H1 (cell line): ENCODE data around the gene SLC25A28. TPM values are rescaled to one million over a fixed set of nuclear protein-coding genes. Genes with fewer than 3 reads are reported as not detected.

Experiments used
- CTCF ChIA-PET: fragments of 300-600 bp; sonication (Branson Sonifier 250); formaldehyde crosslinking; loops from one replicate; lab custom pipeline; 2021; ENCODE audit not compliant: partially characterized antibody; lab: Charles Lee
- POLR2A ChIA-PET: fragments of 300-600 bp; sonication (Branson Sonifier 250); formaldehyde crosslinking; loops from one replicate; lab custom pipeline; 2021; ENCODE audit warnings: inconsistent platforms; ENCODE audit not compliant: partially characterized antibody; lab: Charles Lee
- DNase-seq, 2 experiments: peaks; one replicate each; pipeline versions ENCODE4 v3.0.0 to v3.0.0-alpha.2; 2010 to 2022; ENCODE audit warnings: low spot score in 2 of 2, low read depth in 1 of 2, mixed read lengths in 1 of 2
- FAIRE-seq: peaks from 2 replicates; lab custom pipeline; 2011; peaks lifted over from hg19 to GRCh38; lab: Jason Lieb, UNC
- H2AFZ ChIP-seq: 2 replicates; pipeline ENCODE4 v1.8.1; 2012; ENCODE audit warnings: low read length, inconsistent platforms
- H2AK5ac ChIP-seq: 2 replicates; pipeline ENCODE4 v1.6.1; 2013; ENCODE audit warnings: low read depth, low read length
- H2BK120ac ChIP-seq: replicated peaks from 2 replicates; pipeline ENCODE3; 2013; ENCODE audit warnings: low read depth, low read length, inconsistent platforms
- H2BK12ac ChIP-seq: 2 replicates; pipeline ENCODE4 v1.6.1; 2013; ENCODE audit warnings: low read depth, low read length
- H2BK15ac ChIP-seq: 2 replicates; pipeline ENCODE4 v1.6.1; 2013; ENCODE audit warnings: low read length
- H2BK20ac ChIP-seq: 2 replicates; pipeline ENCODE4 v1.6.1; 2013; ENCODE audit warnings: low read length
- H2BK5ac ChIP-seq: 2 replicates; pipeline ENCODE4 v1.6.1; 2013; ENCODE audit warnings: low read depth, low read length
- H3K14ac ChIP-seq: 2 replicates; pipeline ENCODE4 v1.6.1; 2013; ENCODE audit warnings: inconsistent platforms; ENCODE audit not compliant: insufficient read length
- H3K18ac ChIP-seq: 2 replicates; pipeline ENCODE4 v1.6.1; 2013; ENCODE audit warnings: low read length; ENCODE audit errors: extremely low read depth
- H3K23ac ChIP-seq: 2 replicates; pipeline ENCODE4 v1.6.1; 2013; ENCODE audit warnings: inconsistent platforms; ENCODE audit not compliant: insufficient read length
- H3K23me2 ChIP-seq: 2 replicates; pipeline ENCODE4 v1.6.1; 2013; ENCODE audit warnings: low read depth, low read length
- H3K27ac ChIP-seq: 2 replicates; pipeline ENCODE4 v1.6.1; 2011; ENCODE audit warnings: low read depth, low read length, inconsistent platforms
- H3K27me3 ChIP-seq, 4 experiments: replicated peaks in 1 of 4; 1 replicate in 1 of 4; 2 replicates in 3 of 4; pipeline versions ENCODE4 v1.6.1 to v1.8.1; 2011 to 2013; ENCODE audit warnings: low read length in 3 of 4, mild to moderate bottlenecking in 3 of 4, inconsistent platforms in 2 of 4, mixed read lengths in 2 of 4, moderate library complexity in 1 of 4; ENCODE audit not compliant: control insufficient read depth in 3 of 4, insufficient read depth in 3 of 4; ENCODE audit errors: extremely low read depth in 1 of 4
- H3K36me3 ChIP-seq, 4 experiments: 2 replicates each; pipeline versions ENCODE4 v1.6.1 to v1.8.1; 2011 to 2013; ENCODE audit warnings: mild to moderate bottlenecking in 4 of 4, low read length in 3 of 4, moderate library complexity in 2 of 4, control low read depth in 1 of 4, inconsistent platforms in 1 of 4; ENCODE audit not compliant: insufficient read depth in 4 of 4, control insufficient read depth in 2 of 4
- H3K4ac ChIP-seq: replicated peaks from 2 replicates; pipeline ENCODE3; 2013; ENCODE audit warnings: low read length, low read depth, mixed read lengths, inconsistent platforms; ENCODE audit not compliant: insufficient read length
- H3K4me1 ChIP-seq, 4 experiments: replicated peaks in 1 of 4; 1 replicate in 1 of 4; 2 replicates in 3 of 4; pipeline versions ENCODE4 v1.6.1 to v1.8.1; 2011 to 2013; ENCODE audit warnings: low read length in 3 of 4, inconsistent platforms in 2 of 4, mixed read lengths in 1 of 4; ENCODE audit not compliant: insufficient read depth in 4 of 4, control insufficient read depth in 3 of 4
- H3K4me2 ChIP-seq, 2 experiments: 2 replicates each; pipeline versions ENCODE4 v1.6.1 to v1.8.1; 2011 to 2013; ENCODE audit warnings: low read depth in 2 of 2, low read length in 2 of 2, control low read depth in 1 of 2, inconsistent platforms in 1 of 2, mild to moderate bottlenecking in 1 of 2; ENCODE audit not compliant: insufficient read depth in 1 of 2
- H3K4me3 ChIP-seq, 4 experiments: fragments of 200-600, 300-600 bp in 1 of 4; sonication (generic), shearing (Covaris generic), sonication (Bioruptor Twin) in 1 of 4; 2 replicates each; pipeline versions ENCODE4 v1.5.1 to v1.8.1; 2011 to 2016; ENCODE audit warnings: low read length in 4 of 4, low read depth in 3 of 4, control low read depth in 2 of 4, inconsistent platforms in 2 of 4, mild to moderate bottlenecking in 2 of 4, mixed read lengths in 1 of 4, moderate library complexity in 1 of 4; ENCODE audit not compliant: insufficient read depth in 2 of 4; ENCODE audit errors: extremely low read depth in 1 of 4
- H3K56ac ChIP-seq: replicated peaks from 2 replicates; pipeline ENCODE3; 2013; ENCODE audit warnings: low read depth, mild to moderate bottlenecking, mixed read lengths, low read length, inconsistent platforms; ENCODE audit not compliant: insufficient read length
- H3K79me1 ChIP-seq: 2 replicates; pipeline ENCODE4 v1.6.1; 2013; ENCODE audit warnings: low read depth, low read length, control low read depth
- H3K79me2 ChIP-seq, 2 experiments: 2 replicates each; pipeline versions ENCODE4 v1.6.1 to v1.8.1; 2012 to 2013; ENCODE audit warnings: low read length in 2 of 2, mild to moderate bottlenecking in 2 of 2, inconsistent platforms in 1 of 2; ENCODE audit not compliant: insufficient read depth in 2 of 2, control insufficient read depth in 1 of 2
- H3K9ac ChIP-seq, 4 experiments: replicated peaks in 1 of 4; 1 replicate in 1 of 4; 2 replicates in 3 of 4; pipeline versions ENCODE4 v1.6.1 to v1.8.1; 2011 to 2013; ENCODE audit warnings: low read depth in 3 of 4, low read length in 3 of 4, control low read depth in 2 of 4, mild to moderate bottlenecking in 2 of 4, moderate library complexity in 2 of 4, inconsistent platforms in 1 of 4; ENCODE audit errors: extremely low read depth in 1 of 4
- H3K9me3 ChIP-seq, 2 experiments: 2 replicates each; pipeline versions ENCODE4 v1.6.1 to v1.8.1; 2012 to 2013; ENCODE audit warnings: mild to moderate bottlenecking in 2 of 2, moderate library complexity in 2 of 2, control low read depth in 1 of 2, inconsistent platforms in 1 of 2, low read depth in 1 of 2, low read length in 1 of 2, mixed read lengths in 1 of 2; ENCODE audit not compliant: insufficient read depth in 2 of 2
- H4K20me1 ChIP-seq, 2 experiments: replicated peaks in 1 of 2; 2 replicates each; pipeline versions ENCODE3 to v1.8.1; 2011 to 2013; ENCODE audit warnings: inconsistent platforms in 2 of 2, low read length in 2 of 2, mild to moderate bottlenecking in 1 of 2; ENCODE audit not compliant: insufficient read depth in 2 of 2, control insufficient read depth in 1 of 2
- H4K5ac ChIP-seq: 2 replicates; pipeline ENCODE4 v1.6.1; 2013; ENCODE audit warnings: low read length, low read depth, mixed read lengths, inconsistent platforms; ENCODE audit not compliant: insufficient read length
- H4K8ac ChIP-seq: 2 replicates; pipeline ENCODE4 v1.8.0; 2013; ENCODE audit warnings: mild to moderate bottlenecking, moderate library complexity, low read length, inconsistent platforms; ENCODE audit not compliant: insufficient read depth; ENCODE audit errors: extremely low read depth
- H4K91ac ChIP-seq: replicated peaks from 2 replicates; pipeline ENCODE3; 2013; ENCODE audit warnings: low read length, mixed read lengths, inconsistent platforms; ENCODE audit not compliant: insufficient read length
- BCL11A ChIP-seq, 2 experiments: IDR thresholded peaks; one replicate each; pipeline ENCODE4 v1.6.1; 2011; ENCODE audit warnings: low read depth in 2 of 2, low read length in 2 of 2, mild to moderate bottlenecking in 2 of 2
- EGR1 ChIP-seq: IDR thresholded peaks from 2 replicates; pipeline ENCODE4 v1.6.1; 2011; ENCODE audit warnings: low read depth, low read length, borderline replicate concordance
- HDAC6 ChIP-seq: IDR thresholded peaks from one replicate; pipeline ENCODE4 v1.7.1; 2012; ENCODE audit warnings: low read depth, mild to moderate bottlenecking, inconsistent platforms, low read length, moderate library complexity
- KDM1A ChIP-seq: fragments of 200-600, 300-600 bp; sonication (generic); IDR thresholded peaks from 2 replicates; pipeline ENCODE4 v1.7.1; 2016; ENCODE audit warnings: mild to moderate bottlenecking, low read length, borderline replicate concordance
- KDM5A ChIP-seq: fragments of 200-600 bp; IDR thresholded peaks from 2 replicates; pipeline ENCODE4 v1.7.1; 2012; ENCODE audit warnings: mild to moderate bottlenecking, low read length, inconsistent platforms, mixed read lengths
- MAFK ChIP-seq: IDR thresholded peaks from 2 replicates; pipeline ENCODE4 v1.6.1; 2012; ENCODE audit warnings: low read depth, mild to moderate bottlenecking, improper control_type of control experiment, low read length
- MAX ChIP-seq: IDR thresholded peaks from 2 replicates; pipeline ENCODE4 v1.6.1; 2012; ENCODE audit warnings: inconsistent platforms
- RAD21 ChIP-seq, 2 experiments: IDR thresholded peaks in 1 of 2; conservative IDR thresholded peaks in 1 of 2; 2 replicates each; pipeline ENCODE4 v1.6.1; 2011; ENCODE audit warnings: low read depth in 2 of 2, low read length in 2 of 2, improper control_type of control experiment in 1 of 2, inconsistent platforms in 1 of 2, mild to moderate bottlenecking in 1 of 2, moderate library complexity in 1 of 2
- SIRT6 ChIP-seq: IDR thresholded peaks from one replicate; pipeline ENCODE4 v1.7.1; 2012; ENCODE audit warnings: low read length, inconsistent platforms
- SRF ChIP-seq: IDR thresholded peaks from 2 replicates; pipeline ENCODE4 v1.6.1; 2011; ENCODE audit warnings: mild to moderate bottlenecking, low read depth, low read length, moderate library complexity
- TBP ChIP-seq: IDR thresholded peaks from 2 replicates; pipeline ENCODE4 v1.6.1; 2011; ENCODE audit warnings: low read depth, low read length, improper control_type of control experiment
- TCF12 ChIP-seq: IDR thresholded peaks from 2 replicates; pipeline ENCODE4 v1.6.1; 2011; ENCODE audit warnings: low read depth, mild to moderate bottlenecking, low read length
- TEAD4 ChIP-seq: IDR thresholded peaks from 2 replicates; pipeline ENCODE4 v1.6.1; 2012; ENCODE audit warnings: low read depth, low read length, inconsistent platforms, mixed read lengths
- YY1 ChIP-seq: IDR thresholded peaks from 2 replicates; pipeline ENCODE4 v1.6.1; 2011; ENCODE audit warnings: low read depth, mild to moderate bottlenecking, low read length
- WGBS, 2 experiments: shearing (Covaris generic) in 1 of 2; methylation state at CpG; one replicate each; pipeline versions ENCODE4 v1.1.6 to v1.1.7; 2013 to 2015; ENCODE audit warnings: low lambda C conversion rate in 2 of 2, mixed read lengths in 2 of 2, inconsistent platforms in 1 of 2, low coverage in 1 of 2, missing lambda C conversion rate in 1 of 2; ENCODE audit not compliant: insufficient replicate concordance in 2 of 2, insufficient coverage in 1 of 2, insufficient read length in 1 of 2; ENCODE audit errors: extremely low coverage in 1 of 2, missing lambda C conversion rate in 1 of 2; 5-methylcytosine and 5-hydroxymethylcytosine counted together
- polyA plus RNA-seq, 7 experiments: library from polyadenylated mRNA; depleted of rRNA in 3 of 7; stranded (reverse) in 5 of 7; unstranded in 2 of 7; fragments of >200 nt in 5 of 7; fragments of 200-250 nt in 2 of 7; gene quantifications; 1 replicate in 5 of 7; 2 replicates in 1 of 7; 4 replicates in 1 of 7; pipeline versions ENCODE4 v1.2.1 to v1.2.3, GENCODE V29; 2011 to 2013; ENCODE audit warnings: missing spikeins in 2 of 7, mixed read lengths in 2 of 7
- total RNA-seq: library from RNA; stranded (reverse); fragmentation: NEBNext Ultra II Directional; extraction: Animal tissue kit (Norgen Biotek cat#: 25700); gene quantifications from 2 replicates; pipeline ENCODE4 v1.2.1, GENCODE V29; 2021

The SLC25A28 gene
- total and polyA plus RNA-seq, 2 of the 8 experiments (the other 6 are each of a cell fraction or from before 2014, with no cell fraction given) = 17.2 to 18.5 TPM

- Histone ChIP-seq H3K9ac (no peak overlapping the region), H3K4me1 (no peaks in the 10 kb centered on the region), H3K4ac (no peak overlapping the region), H3K23me2 (peaks cover 6% of the 10 kb centered on the region; the same call in 1 of the 2 replicates), H3K9me3 (no peaks in the 10 kb centered on the region), H3K27ac (no peak overlapping the region), H4K5ac (no peak overlapping the region), H3K23ac (no peak overlapping the region), H2BK120ac (no peak overlapping the region), H4K91ac (no peak overlapping the region), H3K18ac (no peak overlapping the region), H3K4me2 (no peak overlapping the region), H4K20me1 (no peaks in the 10 kb centered on the region), H3K14ac (no peak overlapping the region), H2AK5ac (no peak overlapping the region), H3K56ac (no peak overlapping the region), H3K36me3 (no peaks in the 10 kb centered on the region), H3K79me2 (no peaks in the 10 kb centered on the region), H3K27me3 (peaks cover 0 to 11% (median 2%) of the 10 kb centered on the region in 4 experiments; a peak in 5 of 7 replicates), H3K79me1 (no peaks in the 10 kb centered on the region), H4K8ac (no peak overlapping the region), H2BK5ac (no peak overlapping the region), H3K4me3 (no peak overlapping the region), H2BK20ac (no peak overlapping the region), H2AFZ (no peak overlapping the region), H2BK15ac (no peak overlapping the region), H2BK12ac (no peak overlapping the region)
- ChIA-PET CTCF (interaction anchor here (1.1 kb wide), 2 partner anchors 39 to 94 kb away, joined by 4 to 6 read pairs; no protein-coding TSS in a partner anchor), POLR2A (no interaction called here)
- 78% methylated on average over 9 of the region's 9 CpGs; no CpG with 5 or more reads in 1 of the 2 experiments for WGBS, 2 experiments
- no peak for DNase-seq
- FAIRE-seq = no peak
- TF ChIP-seq MAFK (no peak), TCF12 (no peak), EGR1 (no peak), YY1 (no peak), SIRT6 (no peak), SRF (no peak), TEAD4 (no peak), KDM5A (no peak), KDM1A (no peak), TBP (no peak), MAX (no peak), BCL11A (IDR thresholded peaks at IDR 0.05; ENCODE audit: low read depth in 2 of 2, low read length in 2 of 2) (no peak), HDAC6 (no peak), RAD21 (IDR thresholded peaks at IDR 0.05 in 1 of 2, conservative IDR thresholded peaks at IDR 0.05 in 1 of 2; ENCODE audit: low read depth in 2 of 2, low read length in 2 of 2) (no peak)
Observed at GRCh38 chr10:99654390-99655175, 34.3 kb upstream of the SLC25A28 start.
